NCI-H748 treated with DMSO at 0.1 percent for 48 hours (cell line): ENCODE measurements around the gene PREX1.
A peak's percentile ranks its signal among the peaks of the same experiment; 100 is the strongest.

ENCODE experiments used
- DNase-seq: peaks from one replicate; lab custom pipeline; 2025; lab: John Stamatoyannopoulos, UW

Gene PREX1

DNA sequence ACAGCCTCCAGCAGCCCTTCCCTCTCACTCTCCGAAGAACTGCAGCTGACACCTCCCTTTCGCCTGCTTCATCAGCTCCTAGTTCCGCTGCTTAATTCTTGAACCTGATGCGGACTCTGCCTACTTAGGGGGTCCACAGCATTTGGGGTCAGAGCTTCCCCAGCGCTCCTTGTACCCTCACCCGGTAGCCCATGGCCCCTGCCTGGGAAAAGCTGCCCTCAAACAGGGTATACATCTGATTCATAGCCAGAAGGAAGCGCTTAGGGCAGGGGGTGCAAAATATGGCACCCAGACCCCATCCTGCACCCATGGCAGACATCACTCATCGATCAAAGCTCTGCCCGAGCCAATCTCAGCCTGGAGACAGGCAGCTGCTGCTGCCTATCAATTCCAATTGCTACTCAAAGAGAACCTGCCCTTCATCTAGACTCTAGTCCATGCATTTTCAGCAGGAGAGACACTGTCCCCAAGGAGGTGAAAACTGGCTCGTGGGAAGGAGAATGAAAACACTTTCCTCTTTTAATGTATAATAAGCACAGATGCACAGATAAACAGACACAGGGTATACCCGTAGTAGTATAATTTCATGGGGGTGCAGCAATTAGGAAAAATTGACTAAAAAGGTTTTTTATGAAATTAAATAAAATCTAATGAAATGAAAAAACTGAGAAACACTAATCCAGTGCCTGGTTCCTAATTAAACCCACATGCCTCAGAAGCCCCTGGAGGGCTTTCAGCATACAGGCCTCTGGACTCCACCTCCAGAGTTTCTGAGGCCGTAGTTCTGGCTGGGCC lies 194.8 kb downstream of the PREX1 start:
- DNase-seq = no peak

DNA sequence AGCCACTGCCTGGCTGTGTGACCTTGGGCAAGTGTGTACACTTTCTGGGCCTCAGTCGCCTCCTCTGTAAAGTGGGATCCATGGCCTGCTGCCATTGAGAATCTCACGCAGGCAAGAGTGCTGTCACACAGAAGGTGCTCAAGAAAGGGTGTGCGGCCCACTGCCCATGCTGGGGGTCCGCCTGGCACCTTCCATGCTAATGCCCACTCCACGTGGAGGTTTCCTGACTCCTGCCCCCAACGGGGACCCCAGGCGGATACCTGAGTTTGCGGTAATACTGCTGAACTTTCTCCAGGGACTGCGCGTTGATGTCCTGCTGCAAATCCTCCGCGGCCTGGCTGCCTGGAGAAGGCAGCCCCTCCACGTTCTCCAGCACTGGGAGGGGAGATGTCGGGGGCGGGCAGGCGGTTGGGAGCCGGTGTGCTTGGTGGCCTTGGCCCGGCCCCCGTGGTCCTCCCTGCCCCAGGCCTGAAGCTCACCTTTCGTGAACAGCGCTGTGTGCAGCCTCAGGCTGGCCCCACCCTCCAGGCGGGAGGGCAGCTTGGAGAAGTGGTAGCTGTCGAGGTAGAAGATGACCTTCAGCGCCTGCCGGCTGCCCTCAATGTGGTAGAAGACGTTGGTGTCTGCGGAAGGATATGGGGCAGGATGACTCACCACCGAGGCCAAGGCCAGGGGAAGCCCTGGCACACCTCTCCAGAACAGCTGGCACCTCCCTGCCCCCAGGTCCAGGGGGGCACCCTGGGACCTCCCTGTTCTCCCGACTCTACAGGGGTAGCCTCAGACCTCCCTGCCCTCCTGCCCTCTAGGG lies 195.6 kb downstream of the PREX1 start:
- no peak for DNase-seq

DNA sequence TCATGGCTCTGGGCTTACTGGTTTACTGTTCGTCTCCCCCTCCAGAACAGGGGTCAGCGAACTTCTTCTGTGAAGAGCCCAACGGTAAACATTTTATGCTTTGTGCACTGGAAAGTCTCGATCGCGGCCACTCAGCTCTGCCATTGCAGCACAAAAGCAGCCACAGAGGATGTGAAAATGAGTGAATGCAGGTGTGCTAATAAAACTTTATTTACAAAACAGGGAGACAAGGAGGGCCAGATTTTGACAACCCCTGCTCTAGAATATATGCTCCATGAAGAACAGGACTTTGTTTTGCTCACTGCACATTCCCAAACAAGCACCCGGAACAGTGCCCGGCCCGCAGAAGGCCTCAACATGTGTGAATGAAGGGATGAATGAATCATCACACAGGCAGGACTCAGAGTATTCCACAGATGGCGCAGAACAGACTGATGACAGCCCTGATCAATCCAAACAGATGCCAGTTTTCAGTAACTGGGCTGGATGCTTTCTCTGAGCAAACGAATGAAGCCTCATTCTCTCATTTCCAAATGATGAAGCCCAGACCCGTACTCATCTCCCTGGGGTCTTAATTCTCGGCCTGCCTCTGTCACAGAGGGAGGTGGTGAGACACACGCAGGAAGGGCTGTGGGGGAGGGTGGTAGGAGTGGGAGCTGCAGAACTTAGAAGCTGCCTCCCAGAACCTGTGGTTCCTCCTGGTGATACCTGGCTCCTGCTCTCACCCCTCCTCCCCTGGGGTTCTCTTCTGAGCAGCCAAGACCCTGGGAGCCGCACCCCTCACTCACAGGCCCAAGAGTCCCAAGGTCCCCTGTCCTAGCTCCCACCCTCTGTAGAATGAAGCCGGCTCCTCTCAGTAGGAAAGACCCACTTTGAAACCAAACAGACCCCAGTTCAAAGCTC lies 196.4 kb downstream of the PREX1 start:
- DNase-seq = no peak

DNA sequence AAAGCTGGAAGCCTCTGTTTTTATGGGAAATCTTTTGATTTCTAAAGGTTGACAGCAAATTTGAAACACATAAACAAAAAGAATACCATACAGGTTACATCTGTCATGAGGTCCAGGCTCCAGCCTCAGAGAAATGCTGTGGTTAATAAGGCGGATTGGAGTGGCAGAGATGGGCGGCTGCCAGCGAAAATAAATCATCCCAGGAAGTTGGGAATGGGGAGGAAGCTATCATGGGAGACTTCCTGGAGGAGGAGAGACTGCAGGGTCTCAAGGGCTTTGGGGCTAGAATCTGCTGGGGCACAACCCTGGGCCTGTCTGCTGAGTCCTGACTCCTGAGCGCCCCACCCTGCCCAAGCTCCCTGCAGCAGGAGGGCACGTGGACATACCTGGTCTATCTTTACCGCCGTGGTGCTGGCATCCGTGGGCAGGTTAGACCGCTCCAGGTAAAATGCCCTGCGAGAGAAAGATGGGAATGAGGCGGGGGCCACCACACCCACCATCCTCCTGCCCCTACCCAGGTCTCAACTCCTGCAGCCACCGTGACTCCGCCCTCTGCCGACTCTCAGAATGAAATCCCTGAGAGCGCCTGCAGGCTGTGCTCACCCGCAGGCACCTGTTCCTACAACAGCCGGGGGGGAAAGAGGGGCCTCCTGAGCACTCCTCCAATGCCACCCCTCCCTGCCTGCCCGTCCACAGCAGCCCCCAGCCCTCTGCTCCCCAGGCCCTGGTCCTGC lies 197.3 kb downstream of the PREX1 start:
- no peak for DNase-seq

DNA sequence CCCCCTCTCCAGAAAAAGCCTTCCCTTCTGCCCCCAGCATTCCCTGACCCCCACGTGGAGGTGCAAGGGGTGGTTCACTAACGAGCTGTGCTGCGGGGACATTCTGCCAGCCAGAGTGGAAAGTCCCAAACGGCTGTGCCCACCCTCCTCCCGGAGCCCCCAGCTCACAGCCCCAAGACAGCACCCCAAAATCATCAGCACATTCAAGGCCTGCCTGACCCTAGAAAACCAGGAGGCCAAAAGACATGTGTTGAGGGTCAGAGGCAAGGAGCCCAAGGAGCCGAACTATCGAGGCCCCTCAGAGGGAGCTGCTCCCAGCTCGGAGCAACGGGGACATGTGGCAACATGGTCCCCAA lies 197.9 kb downstream of the PREX1 start:
- DNase-seq = no peak

DNA sequence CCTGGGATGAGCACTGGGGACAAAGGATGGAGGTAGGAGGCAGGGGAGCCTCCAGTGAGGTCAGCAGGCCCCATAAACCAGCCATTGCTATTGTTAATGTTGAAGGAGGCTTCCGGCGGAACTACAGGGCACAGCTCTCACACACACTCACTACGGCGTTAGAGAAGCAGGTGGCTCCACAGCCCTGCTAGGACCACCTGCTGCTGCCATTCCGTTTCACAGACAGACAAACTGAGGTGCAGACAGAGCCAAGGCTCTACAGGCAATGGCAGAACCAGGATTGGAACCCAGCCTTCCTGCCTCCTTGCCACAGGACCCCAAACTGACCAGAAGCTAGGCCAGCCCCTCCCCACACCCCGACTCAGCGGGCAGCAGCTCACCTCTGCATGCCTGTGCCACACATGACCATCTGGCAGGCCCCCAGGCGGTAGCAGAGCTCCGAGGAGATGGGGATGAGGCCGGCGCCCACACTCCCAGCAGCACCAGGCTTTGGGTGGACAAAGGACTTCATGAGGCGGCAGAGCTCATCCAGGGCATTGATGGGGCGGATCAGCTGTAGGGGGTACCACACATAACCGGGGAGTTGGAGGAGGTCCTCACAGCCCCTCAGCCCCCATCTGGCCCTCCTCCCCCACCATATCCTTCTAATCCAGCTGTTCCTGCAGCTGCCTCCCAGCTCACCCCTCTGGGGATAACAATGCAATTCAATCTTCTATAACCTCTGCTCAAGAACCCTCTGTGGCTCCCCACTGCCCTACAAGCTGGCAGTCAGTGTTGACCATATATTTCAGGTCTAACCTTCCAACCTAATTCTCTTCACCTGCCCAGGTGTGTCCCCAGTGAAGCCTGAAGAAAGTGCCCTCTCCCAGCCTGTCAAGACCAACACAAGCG lies 198.5 kb downstream of the PREX1 start:
- DNase-seq = no peak

DNA sequence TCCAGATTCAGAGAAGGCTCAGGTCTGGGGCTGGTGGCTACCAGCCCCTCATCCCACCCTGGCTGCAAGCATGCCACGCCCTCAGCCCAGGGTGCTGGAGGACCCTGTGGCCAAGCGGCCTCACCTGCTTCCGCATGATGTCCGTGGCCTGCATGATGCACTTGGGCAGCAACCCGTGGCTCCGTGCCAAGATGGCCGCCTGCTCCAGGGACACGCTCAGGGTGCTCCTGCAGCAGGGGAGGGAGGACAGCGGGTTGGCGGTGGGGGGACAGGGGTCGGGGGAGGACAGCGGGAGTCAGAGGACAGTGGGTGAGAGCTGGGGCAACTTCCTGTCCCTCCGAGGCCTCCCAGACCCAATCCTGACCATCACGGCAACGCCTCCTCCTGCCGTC lies 200.1 kb downstream of the PREX1 start:
- no peak for DNase-seq

DNA sequence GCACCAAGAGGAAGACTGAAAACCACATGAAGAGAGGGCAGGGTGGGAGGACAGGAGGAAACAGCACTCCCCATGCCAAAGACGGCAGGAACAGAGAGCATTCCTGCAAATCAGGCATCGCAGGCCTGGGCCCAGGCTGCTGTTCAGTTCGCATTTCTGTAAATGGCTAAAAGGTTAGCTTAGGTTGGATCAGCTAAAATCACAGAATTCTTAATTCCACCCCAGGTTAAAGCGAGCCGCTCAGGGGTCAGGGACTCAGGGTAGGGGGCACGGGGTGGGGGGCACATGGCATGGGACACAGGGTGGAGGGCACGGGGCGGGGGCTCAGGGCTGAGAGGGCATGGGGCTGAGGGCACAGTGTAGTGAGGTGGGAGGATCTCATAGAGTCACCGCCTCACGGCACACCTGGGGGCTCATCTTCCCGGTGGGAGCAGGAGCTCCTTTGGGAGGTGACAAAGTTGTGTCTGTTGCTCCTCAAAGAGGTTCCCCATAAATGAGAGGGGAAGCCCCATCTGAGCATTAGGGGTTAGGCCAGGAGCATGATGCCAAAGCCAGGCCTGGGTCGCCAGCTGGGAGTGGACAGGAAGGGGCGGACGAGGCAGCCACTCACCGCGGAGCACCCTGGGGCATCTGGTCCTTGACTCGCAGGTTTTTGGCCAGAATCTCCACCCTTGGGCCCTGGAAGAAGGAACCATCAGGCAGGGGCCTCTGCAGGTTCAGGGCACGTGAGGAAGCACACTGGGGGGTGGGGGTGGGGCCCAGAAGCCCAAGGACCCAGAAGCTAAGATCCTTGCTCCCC lies 200.7 kb downstream of the PREX1 start:
- no peak for DNase-seq

DNA sequence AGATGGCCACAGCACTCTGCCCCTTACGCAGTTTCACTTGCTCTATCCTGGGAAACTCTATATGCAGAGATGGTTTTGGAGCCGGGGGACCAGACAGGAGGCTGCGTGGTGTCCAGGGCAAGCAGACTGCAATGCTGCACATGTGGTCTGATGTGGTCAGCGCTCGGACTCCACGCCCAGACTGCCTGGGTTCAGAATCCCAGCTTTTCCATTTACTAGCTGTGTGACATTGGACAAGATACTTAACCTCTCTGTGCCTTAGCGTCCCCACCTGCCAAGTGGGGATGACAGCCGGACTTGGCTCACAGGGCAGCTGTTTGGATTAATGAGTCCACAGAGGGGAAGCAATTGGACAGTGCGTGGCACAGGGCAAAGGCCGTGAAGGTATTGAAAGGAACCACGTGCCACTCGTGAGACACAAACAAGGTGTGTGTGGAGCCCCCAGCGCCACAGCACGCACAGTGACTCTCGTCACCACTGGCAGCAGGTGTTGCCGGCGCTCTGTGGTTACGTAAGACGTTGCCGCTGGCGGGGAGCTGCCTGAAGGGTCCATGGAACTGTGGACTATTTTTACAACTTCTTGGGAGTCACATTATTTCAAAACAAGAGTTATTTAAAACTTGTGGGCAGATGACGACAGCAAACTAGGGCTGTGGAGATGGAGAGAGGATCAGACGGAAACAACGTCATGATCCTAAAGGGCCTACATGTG lies 201.4 kb downstream of the PREX1 start:
- DNase-seq = no peak

DNA sequence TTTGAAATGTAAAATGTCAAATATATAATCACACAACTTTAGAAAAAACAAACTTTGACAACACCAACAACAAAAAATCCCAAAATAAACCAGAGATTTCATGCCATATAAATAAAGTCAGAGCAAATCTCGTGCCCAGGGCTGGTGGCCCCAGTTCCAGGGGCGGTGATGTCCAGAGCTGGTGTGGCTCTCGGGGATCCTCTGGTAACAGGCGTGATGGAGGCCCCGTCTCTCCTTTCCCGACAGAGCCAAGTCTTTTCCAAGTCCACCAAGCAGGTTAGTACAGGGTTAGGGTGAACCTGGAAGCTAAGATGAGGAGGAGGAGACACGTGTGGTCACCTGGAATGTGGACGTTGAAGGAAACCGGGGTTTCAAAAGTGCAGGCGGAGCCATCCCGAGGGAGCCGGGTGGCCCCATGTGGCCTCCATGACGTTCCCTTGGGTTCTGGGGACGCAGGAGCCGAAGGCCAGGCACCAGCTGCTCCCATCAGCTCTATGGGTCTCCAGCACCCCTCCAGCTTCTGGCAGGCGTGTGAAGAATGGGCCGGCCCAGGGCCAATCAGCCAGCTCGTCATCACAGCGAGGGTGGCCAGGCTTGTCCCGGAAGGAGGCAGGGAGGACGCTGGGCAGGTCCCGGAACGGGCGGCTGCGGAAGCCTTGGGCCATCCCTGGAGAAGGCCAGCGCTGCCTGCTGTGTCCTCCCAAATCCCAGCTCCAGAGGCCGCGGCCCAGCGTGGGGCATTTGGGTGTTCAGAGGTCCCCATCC lies 202.5 kb downstream of the PREX1 start:
- no peak for DNase-seq

DNA sequence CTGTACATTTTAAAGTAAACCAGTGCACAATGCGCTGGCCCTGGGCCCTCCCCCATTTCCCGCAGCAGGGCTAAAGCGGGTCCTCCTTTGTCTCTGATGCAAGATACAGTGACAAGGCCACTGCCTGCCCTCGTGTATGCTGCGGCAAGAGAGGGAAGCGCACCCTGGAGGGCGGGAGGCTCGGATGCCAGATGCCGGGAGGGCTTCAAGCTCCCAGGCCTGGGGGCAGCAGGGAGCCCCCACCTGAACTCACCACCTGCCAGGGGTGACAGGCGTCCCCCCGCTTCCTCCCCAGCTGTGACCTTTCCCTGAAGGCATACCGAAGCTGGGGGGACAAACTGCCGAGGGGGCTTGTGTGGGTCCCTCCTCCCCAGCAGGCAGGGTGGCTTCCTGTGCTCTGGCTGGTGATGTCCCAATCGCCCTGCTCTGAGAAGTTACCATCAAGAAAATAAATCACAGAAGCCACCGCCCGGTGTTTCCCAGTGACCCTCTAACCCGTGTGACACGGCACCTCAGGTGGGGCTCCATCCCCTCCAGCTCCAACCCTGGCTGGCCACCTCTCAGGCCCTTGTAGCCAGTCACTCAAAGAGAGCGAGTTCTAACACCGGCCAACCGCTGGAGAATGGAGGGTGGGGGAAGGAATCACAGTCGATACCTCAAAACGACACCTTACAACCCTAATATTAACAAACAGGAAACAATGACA lies 203.3 kb downstream of the PREX1 start:
- DNase-seq = no peak

DNA sequence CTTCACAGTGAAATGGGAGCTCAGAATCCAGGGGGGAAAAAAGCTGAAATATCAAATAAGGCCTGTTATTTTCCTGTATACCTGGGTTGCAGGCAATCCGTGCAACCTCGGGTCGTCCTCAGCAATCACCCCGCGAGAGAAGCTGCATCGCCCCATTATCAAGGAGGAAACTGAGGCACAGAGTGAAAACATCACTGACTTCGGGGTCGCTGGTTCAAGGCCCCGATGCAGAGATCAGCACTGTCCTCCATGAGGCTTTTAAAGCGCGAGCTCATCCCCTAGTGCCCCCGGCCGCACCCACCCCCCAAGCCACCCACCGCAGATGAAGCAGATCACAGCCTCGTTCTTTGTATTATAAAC lies 203.9 kb downstream of the PREX1 start:
- no peak for DNase-seq

DNA sequence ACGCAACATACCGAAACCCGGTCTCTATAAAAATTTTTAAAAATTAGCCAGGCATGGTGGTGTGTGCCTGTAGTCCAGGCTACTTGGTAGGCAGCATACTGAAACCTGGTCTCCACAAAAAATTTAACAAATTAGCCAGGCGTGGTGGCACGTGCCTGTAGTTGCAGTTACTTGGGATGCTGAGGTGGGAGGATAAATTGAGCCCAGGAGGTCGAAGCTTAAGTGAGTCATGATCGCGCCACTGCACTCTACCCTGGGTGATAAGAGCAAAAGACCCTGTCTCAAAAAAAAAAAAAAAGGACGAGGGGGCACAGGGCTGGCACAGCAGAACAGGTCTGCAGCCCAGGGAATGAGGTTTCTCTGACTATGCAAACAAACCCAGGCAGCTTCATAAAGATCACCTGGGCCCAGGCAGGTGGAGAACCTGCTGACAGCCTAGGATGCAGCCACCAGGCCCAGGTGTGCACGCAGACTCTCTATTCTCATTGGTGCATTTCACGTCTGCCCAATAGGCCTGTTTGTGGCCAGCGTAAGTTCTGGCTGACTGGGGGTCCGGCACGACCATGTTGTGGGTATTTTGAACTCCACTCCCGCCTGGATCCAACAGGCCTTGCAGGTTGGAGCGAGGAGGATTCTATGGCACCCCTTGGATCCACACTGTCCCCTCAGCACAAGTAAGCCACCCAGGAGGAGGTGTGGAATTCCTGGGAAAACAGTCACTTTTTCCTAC lies 204.5 kb downstream of the PREX1 start:
- no peak for DNase-seq

DNA sequence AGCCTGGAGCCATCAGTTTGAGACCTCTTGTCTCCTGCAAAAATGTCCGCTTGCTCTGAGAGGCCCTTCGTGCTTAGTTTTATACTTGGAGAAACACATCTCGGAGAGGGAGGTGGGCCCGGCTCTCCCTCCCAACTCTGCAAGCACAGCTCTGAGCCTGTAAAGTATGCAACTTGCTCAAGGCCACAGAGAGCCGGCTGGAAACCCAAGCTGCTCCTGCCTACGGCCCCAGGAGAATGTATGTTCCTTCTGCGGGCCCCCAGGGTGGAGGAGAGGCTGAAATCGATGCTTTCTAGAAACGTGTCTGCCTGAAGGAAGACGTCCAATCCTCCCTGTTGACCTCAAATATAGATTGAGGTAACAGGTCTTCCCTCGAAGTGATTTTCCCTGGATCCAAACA lies 205.4 kb downstream of the PREX1 start:
- DNase-seq = no peak

DNA sequence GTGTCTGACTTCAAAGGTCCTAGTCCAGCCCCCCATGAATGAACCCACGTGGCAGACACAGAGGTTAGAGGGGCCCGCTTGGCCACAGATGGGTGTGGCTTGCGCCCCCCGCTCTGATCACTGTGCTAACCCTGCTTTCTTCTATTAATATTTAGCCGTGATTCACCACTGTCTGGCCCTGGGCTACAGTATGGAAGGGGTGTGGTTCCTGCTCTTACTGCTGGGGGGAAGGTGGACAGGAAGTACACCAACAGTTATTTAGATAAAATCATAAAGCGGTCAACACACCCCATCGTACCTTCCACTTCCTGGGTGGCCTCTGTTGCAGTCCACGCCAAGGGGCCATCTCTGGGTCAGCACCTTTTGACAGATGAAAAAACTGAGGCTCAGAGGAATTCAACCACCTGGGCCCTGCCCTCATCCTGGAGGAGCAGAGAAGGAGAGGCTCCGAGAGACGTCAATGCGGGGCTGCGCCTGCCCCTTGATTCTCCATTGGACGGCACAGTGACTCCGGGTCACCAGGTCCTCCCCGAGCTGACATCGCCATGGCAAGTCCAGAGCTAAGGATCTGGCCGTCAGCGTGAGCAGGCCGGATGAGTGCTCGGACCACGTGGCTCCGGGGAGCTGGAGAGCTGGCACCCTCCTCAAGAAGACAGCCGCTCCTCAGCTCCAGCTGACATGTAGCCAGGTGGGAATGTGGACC lies 206.3 kb downstream of the PREX1 start:
- DNase-seq = no peak

DNA sequence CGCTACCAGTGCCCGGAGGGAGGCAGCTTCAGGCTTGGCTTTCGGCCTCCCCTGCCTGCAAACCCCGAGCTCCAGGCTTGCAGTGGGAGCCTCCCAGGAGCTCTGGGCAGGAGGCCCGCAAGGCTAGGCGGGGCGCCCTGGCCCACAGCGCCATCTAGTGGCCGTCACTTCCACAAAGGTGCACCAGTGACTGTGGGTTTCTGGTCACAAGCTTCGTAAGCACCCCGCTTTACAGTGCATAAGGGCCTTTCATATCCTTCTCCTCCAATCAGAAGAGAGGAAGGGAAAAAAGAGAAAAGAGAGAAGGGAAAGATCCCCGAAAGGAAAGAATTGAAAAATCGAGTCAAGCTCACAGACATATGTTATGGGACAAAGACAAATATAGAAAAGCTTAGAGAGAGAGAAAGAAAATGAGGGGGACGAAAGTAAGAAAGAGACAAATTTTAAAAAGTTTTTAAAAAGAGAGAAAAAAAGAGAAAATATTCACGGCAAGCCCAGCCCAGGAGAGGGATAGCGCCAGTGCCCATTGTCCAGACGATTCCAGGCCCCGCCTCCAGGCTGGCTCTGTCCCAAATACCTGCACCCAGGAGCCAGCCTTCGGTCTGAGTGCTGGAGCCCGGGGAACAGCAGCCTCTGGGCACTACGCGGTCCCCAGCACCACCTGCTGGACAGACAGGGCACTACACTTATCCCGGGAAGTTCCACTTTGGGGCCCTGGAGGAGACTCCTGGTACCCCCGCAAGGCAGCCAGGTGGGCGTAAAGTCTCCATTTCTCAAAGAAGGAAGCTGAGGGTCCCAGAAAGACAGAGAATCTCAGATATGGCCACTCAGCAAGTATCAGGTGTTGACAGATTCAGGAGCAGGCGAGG lies 207.1 kb downstream of the PREX1 start:
- peak; percentile 46 for DNase-seq
